Loucy (cell line): ENCODE measurements around the gene KRT4.

Source experiments
- H2AFZ ChIP-seq: fragments of 200-600 bp; sonication (generic); 2 replicates; pipeline ENCODE4 v1.6.0; 2016; ENCODE audit warnings: antibody characterized with exemption, mild to moderate bottlenecking, low read length, moderate library complexity
- H3F3A ChIP-seq: fragments of 200-600 bp; 2 replicates; pipeline ENCODE4 v1.6.0; 2016; ENCODE audit warnings: antibody characterized with exemption, low read depth, mild to moderate bottlenecking
- H3K27me3 ChIP-seq: fragments of 200-600 bp; sonication (generic); 2 replicates; pipeline ENCODE4 v1.6.1; 2014; ENCODE audit warnings: low read length, mild to moderate bottlenecking; ENCODE audit not compliant: insufficient read depth, poor library complexity, severe bottlenecking
- H3K36me3 ChIP-seq: fragments of 200-600 bp; sonication (generic); 2 replicates; pipeline ENCODE4 v1.6.1; 2016; ENCODE audit warnings: low read length; ENCODE audit not compliant: insufficient read depth
- H3K4me1 ChIP-seq: fragments of 200-600 bp; sonication (generic); 2 replicates; pipeline ENCODE4 v1.5.1; 2014; ENCODE audit warnings: low read length, mild to moderate bottlenecking; ENCODE audit not compliant: insufficient read depth, poor library complexity, severe bottlenecking
- H3K4me2 ChIP-seq: fragments of 200-600 bp; sonication (generic); 2 replicates; pipeline ENCODE4 v1.6.0; 2014; ENCODE audit warnings: antibody characterized with exemption, low read length, low read depth, mild to moderate bottlenecking; ENCODE audit not compliant: poor library complexity, severe bottlenecking
- H3K4me3 ChIP-seq: fragments of 200-600 bp; sonication (generic); 2 replicates; pipeline ENCODE4 v1.5.1; 2014; ENCODE audit warnings: low read length, mild to moderate bottlenecking, mixed read lengths; ENCODE audit not compliant: poor library complexity, severe bottlenecking
- H3K79me2 ChIP-seq: fragments of 200-600 bp; sonication (generic); 2 replicates; pipeline ENCODE4 v1.6.1; 2014; ENCODE audit warnings: low read length; ENCODE audit not compliant: insufficient read depth
- H3K9ac ChIP-seq: fragments of 200-600 bp; sonication (generic); 2 replicates; pipeline ENCODE4 v1.6.0; 2014; ENCODE audit warnings: mild to moderate bottlenecking, low read depth, low read length, moderate library complexity; ENCODE audit not compliant: poor library complexity, severe bottlenecking
- H3K9me2 ChIP-seq: fragments of 200-600 bp; sonication (generic); replicated peaks from 2 replicates; pipeline ENCODE4 v1.6.1; 2016; ENCODE audit warnings: low read depth, low read length, mixed read lengths
- H3K9me3 ChIP-seq: fragments of 200-600 bp; sonication (generic); 2 replicates; pipeline ENCODE4 v1.6.1; 2014; ENCODE audit warnings: mild to moderate bottlenecking, antibody characterized with exemption, low read length, low read depth; ENCODE audit not compliant: insufficient read depth
- H4K20me1 ChIP-seq: fragments of 200-600 bp; sonication (generic); 2 replicates; pipeline ENCODE4 v1.6.0; 2014; ENCODE audit warnings: antibody characterized with exemption, low read length, mild to moderate bottlenecking; ENCODE audit not compliant: insufficient read depth, poor library complexity, severe bottlenecking
- CTCF ChIP-seq: fragments of 200-600 bp; sonication (generic); conservative IDR thresholded peaks from 2 replicates; pipeline ENCODE4 v1.5.1; 2014; ENCODE audit warnings: mild to moderate bottlenecking, antibody characterized with exemption, low read length
- EZH2phosphoT487 ChIP-seq: fragments of 200-600 bp; IDR thresholded peaks from 2 replicates; pipeline ENCODE4 v1.6.1; 2018; ENCODE audit warnings: antibody characterized with exemption, mild to moderate bottlenecking, moderate library complexity, borderline replicate concordance

Gene KRT4

GRCh38 chr12:52788192-52788875 is 25.6 kb downstream of the KRT4 start:
- no peak for TF ChIP-seq CTCF
- H3K79me2 ChIP-seq = no peaks in the 10 kb centered on the region
- no peaks in the 10 kb centered on the region for H3K9me2 ChIP-seq
- H3K9me3 ChIP-seq = no peaks in the 10 kb centered on the region
- no peak overlapping the region for H3K4me2 ChIP-seq
- no peak overlapping the region for H3K9ac ChIP-seq
- H3K4me3 ChIP-seq = no peak overlapping the region
- H3K4me1 ChIP-seq = no peaks in the 10 kb centered on the region
- H4K20me1 ChIP-seq = no peaks in the 10 kb centered on the region
- H2AFZ ChIP-seq = no peak overlapping the region
- no peaks in the 10 kb centered on the region for H3F3A ChIP-seq
- no peaks in the 10 kb centered on the region for H3K36me3 ChIP-seq
- H3K27me3 ChIP-seq = no peaks in the 10 kb centered on the region

GRCh38 chr12:52787324-52788191 is 26.4 kb downstream of the KRT4 start:
- TF ChIP-seq CTCF = no peak
- TF ChIP-seq EZH2phosphoT487 = no peak
- Histone ChIP-seq H3K9ac (no peak overlapping the region), H3K4me1 (no peaks in the 10 kb centered on the region), H3K79me2 (no peaks in the 10 kb centered on the region), H3K4me2 (no peak overlapping the region), H3K9me2 (no peaks in the 10 kb centered on the region), H4K20me1 (no peaks in the 10 kb centered on the region), H3K36me3 (no peaks in the 10 kb centered on the region), H3F3A (no peaks in the 10 kb centered on the region), H3K4me3 (no peak overlapping the region), H3K9me3 (no peaks in the 10 kb centered on the region), H3K27me3 (no peaks in the 10 kb centered on the region), H2AFZ (no peak overlapping the region)

- Histone ChIP-seq H3K4me1 (no peaks in the 10 kb centered on the region), H3K9ac (no peak overlapping the region), H2AFZ (no peak overlapping the region), H3K4me3 (no peak overlapping the region), H3K79me2 (no peaks in the 10 kb centered on the region), H3K9me3 (no peaks in the 10 kb centered on the region), H3K9me2 (no peaks in the 10 kb centered on the region), H3K4me2 (no peak overlapping the region), H3K36me3 (no peaks in the 10 kb centered on the region), H3F3A (no peaks in the 10 kb centered on the region), H4K20me1 (no peaks in the 10 kb centered on the region), H3K27me3 (no peaks in the 10 kb centered on the region)
- TF ChIP-seq CTCF (no peak), EZH2phosphoT487 (no peak)
Measured at GRCh38 chr12:52784909-52785308, 29.0 kb downstream of the KRT4 start.
